Lower leg skin (tissue), 4 donors: ENCODE data around the gene MBLAC1. TPM values are rescaled to one million over a fixed set of nuclear protein-coding genes. Genes with fewer than 3 reads are reported as not detected.
A peak's percentile ranks its signal among the peaks of the same experiment; 100 is the strongest.

Experiments used
- DNase-seq, 2 donors: peaks; one replicate each; pipeline ENCODE4 v3.0.0-alpha.2; 2019; ENCODE audit warnings: low spot score in 2 of 2
- H3K4me3 ChIP-seq: fragments of 200-600 bp; sonication (generic); 2 replicates; pipeline ENCODE4 v1.5.1; 2017; ENCODE audit warnings: mild to moderate bottlenecking, low read depth; ENCODE audit not compliant: poor library complexity, severe bottlenecking
- POLR2A ChIP-seq, 2 donors: fragments of 450-650 bp; IDR thresholded peaks; one replicate each; pipeline ENCODE4 v1.6.1; 2016 to 2017; ENCODE audit warnings: antibody characterized with exemption in 2 of 2, mild to moderate bottlenecking in 1 of 2, moderate library complexity in 1 of 2
- WGBS, 2 donors: methylation state at CpG; one replicate each; pipeline ENCODE4 v1.1.5; 2018; 5-methylcytosine and 5-hydroxymethylcytosine counted together
- intact Hi-C: fragments of 100-400 bp; cut with DNase I; formaldehyde crosslinking; loops from one replicate; pipeline ENCODE4 v1.15.0; 2023; ENCODE audit warnings: low total_unique reads
- microRNA counts, 2 donors: library from miRNA; unstranded; fragments of <30 nt; microRNA quantifications; one replicate each; lab custom pipeline; 2016
- microRNA-seq, 2 donors: library from miRNA; unstranded; fragments of <30 nt; microRNA quantifications; one replicate each; pipeline ENCODE4, GENCODE V29; 2016; ENCODE audit warnings: borderline replicate concordance in 2 of 2, borderline number of aligned reads in 1 of 2
- total RNA-seq, 4 donors: library from RNA; depleted of rRNA; stranded (reverse); fragments of >200 nt; gene quantifications; one replicate each; pipeline ENCODE4 v1.1.0, GENCODE V29; 2016
- TF ChIP-seq, protein P1 (sequence below), 3 donors: fragments of 450-650 bp; IDR thresholded peaks; one replicate each; pipeline ENCODE4 v1.5.1; 2016; ENCODE audit warnings: antibody characterized with exemption in 3 of 3, mild to moderate bottlenecking in 3 of 3, moderate library complexity in 2 of 3

MBLAC1 gene
- total RNA-seq, 4 donors from 2014 or later = 1.6 to 8.7 (median 6.0) TPM

DNA sequence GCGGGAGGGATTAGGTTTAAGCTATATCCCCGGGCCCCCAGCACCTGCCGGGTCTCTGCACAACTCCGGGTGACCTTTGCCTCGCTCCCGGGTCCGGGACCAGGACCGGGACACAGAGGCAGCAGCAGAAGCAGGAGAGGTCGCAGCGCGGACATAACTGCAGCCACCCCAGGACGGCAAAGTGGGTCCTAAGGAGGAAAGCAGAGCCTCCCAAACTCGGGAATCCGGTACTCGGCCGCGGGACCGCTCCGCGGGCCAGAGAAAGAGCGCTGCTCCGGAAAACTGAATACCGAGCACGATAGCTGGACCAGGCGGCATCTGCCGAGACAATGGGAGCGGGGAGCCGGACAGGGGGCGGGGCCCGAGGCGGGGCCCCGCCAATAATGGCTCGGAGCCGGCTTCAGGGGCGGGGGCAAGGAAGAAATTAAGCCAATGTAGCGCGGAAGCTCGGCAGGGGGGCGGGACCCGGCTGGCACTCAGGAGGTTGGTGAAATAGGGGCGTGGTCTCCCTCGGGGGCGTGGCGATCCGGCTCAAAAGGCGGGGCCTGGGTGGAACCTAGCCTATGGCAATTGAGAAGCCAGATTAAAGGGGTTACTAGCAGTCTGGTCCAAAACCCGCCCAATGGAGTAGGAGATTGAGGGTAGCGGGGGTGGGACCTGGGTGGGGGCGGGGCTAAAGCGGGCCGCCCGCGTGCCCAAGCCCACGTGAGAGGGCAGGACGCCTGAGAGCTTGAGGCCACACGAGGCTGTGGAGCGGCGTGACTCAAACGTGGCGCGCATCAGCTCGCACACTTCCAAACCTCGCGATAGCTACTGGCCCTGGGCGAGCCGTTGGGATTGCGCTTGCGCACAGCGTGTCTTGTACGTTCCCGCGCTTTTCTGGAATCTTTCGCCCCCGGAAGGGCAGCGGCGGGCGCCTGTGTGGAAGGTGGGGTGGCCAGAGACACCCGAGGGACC is 50.6 kb downstream of the MBLAC1 start, which contains the start of the genes GPC2 and STAG3:
TSS of gene GPC2 (minus strand) at position 337 of the 957 bp plus-strand sequence. CDS start at position 155, 182 bp downstream.
TSS of gene STAG3 (plus strand) at position 874 of the 957 bp plus-strand sequence. CDS start 2,639 bp downstream, outside the sequence.
- 2 to 4% methylated on average over 48 to 65 of the region's 78 CpGs for WGBS, 2 donors
- TF ChIP-seq, protein P1, sequence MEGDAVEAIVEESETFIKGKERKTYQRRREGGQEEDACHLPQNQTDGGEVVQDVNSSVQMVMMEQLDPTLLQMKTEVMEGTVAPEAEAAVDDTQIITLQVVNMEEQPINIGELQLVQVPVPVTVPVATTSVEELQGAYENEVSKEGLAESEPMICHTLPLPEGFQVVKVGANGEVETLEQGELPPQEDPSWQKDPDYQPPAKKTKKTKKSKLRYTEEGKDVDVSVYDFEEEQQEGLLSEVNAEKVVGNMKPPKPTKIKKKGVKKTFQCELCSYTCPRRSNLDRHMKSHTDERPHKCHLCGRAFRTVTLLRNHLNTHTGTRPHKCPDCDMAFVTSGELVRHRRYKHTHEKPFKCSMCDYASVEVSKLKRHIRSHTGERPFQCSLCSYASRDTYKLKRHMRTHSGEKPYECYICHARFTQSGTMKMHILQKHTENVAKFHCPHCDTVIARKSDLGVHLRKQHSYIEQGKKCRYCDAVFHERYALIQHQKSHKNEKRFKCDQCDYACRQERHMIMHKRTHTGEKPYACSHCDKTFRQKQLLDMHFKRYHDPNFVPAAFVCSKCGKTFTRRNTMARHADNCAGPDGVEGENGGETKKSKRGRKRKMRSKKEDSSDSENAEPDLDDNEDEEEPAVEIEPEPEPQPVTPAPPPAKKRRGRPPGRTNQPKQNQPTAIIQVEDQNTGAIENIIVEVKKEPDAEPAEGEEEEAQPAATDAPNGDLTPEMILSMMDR (IDR thresholded peaks at IDR 0.05) = no peak
- no peak for TF ChIP-seq POLR2A (IDR thresholded peaks at IDR 0.05)
- H3K4me3 ChIP-seq = peak within 1 kb of the TSS; percentile 15
- DNase-seq = peak; percentile 95 to 98
- intact Hi-C loops = no loop called here

MicroRNAs within 50 kb of the gene (microRNA counts, 767-probe panel; counts per million panel counts)
- microRNA hsa-miR-106b-5p (lab: Ali Mortazavi, UCI) = 0 to 358 counts per million in 2 donors
- microRNA hsa-miR-25-3p (lab: Ali Mortazavi, UCI) = 9,387 to 10,601 counts per million in 2 donors
- 358 to 9,371 counts per million in 2 donors for microRNA hsa-miR-93-5p (lab: Ali Mortazavi, UCI)

Small RNA genes within 50 kb of the gene (microRNA-seq; reads per million reads assigned to microRNA genes)
- gene MIR106B = 1,288 to 1,431 reads per million in 2 donors
- gene MIR25 = 315 to 382 reads per million in 2 donors
- 0 reads per million in 2 donors for gene MIR4658
- gene MIR93 = 1,854 to 2,253 reads per million in 2 donors

Other genes with a start within 250 kb of the MBLAC1 start
- under 1 TPM in 1 of 4 donors, not detected in 3; 0.32 TPM for gene OR2AE1, start 249.9 kb upstream of the MBLAC1 start, total RNA-seq
- 10 to 100 TPM; 48.4 to 60.0 (median 57.9) TPM for gene TRIM4, start 207.4 kb upstream of the MBLAC1 start, total RNA-seq
- gene GJC3, start 197.3 kb upstream of the MBLAC1 start, total RNA-seq = 1 to 10 TPM in 3 of 4 donors, under 1 TPM in 1; 0.25 to 3.4 (median 1.5) TPM
- 1,000 to 10,000 TPM in 2 of 4 donors, 100 to 1,000 TPM in 2; 519 to 1,357 (median 824) TPM for gene AZGP1, start 150.9 kb upstream of the MBLAC1 start, total RNA-seq
- 10 to 100 TPM; 35.0 to 65.2 (median 50.4) TPM for gene ZKSCAN1, start 111.4 kb upstream of the MBLAC1 start, total RNA-seq
- 10 to 100 TPM; 13.2 to 25.5 (median 21.4) TPM for gene ZSCAN21, start 77.2 kb upstream of the MBLAC1 start, total RNA-seq
- 10 to 100 TPM; 16.4 to 25.9 (median 20.8) TPM for gene ZNF3, start 45.2 kb upstream of the MBLAC1 start, total RNA-seq
- gene COPS6, start 38.0 kb upstream of the MBLAC1 start, total RNA-seq = 10 to 100 TPM; 22.3 to 42.7 (median 30.0) TPM
- gene MCM7, start 25.6 kb upstream of the MBLAC1 start, total RNA-seq = 10 to 100 TPM; 41.5 to 52.2 (median 50.4) TPM
- gene AP4M1, start 25.3 kb upstream of the MBLAC1 start, total RNA-seq = 10 to 100 TPM; 18.6 to 24.6 (median 21.0) TPM
- 10 to 100 TPM; 37.1 to 74.3 (median 42.1) TPM for gene TAF6, start 7.6 kb upstream of the MBLAC1 start, total RNA-seq
- 1 to 10 TPM; 3.8 to 8.4 (median 6.5) TPM for gene CNPY4, start 7.3 kb upstream of the MBLAC1 start, total RNA-seq
- gene LAMTOR4, start 22.0 kb downstream of the MBLAC1 start, total RNA-seq = 100 to 1,000 TPM; 601 to 803 (median 717) TPM
- 10 to 100 TPM; 20.8 to 46.5 (median 25.2) TPM for gene TRAPPC14, start 31.8 kb downstream of the MBLAC1 start, total RNA-seq
- gene GAL3ST4, start 41.6 kb downstream of the MBLAC1 start, total RNA-seq = 10 to 100 TPM; 25.3 to 36.1 (median 27.2) TPM
- gene GPC2, start 50.4 kb downstream of the MBLAC1 start, total RNA-seq = 10 to 100 TPM in 3 of 4 donors, 1 to 10 TPM in 1; 7.3 to 27.4 (median 11.8) TPM
- gene STAG3, start 51.0 kb downstream of the MBLAC1 start, total RNA-seq = 1 to 10 TPM in 2 of 4 donors, under 1 TPM in 2; 0.34 to 1.8 (median 1.0) TPM
- under 1 TPM in 2 of 4 donors, not detected in 2; 0.13 to 0.51 TPM for gene PVRIG, start 93.0 kb downstream of the MBLAC1 start, total RNA-seq
- not detected for gene SPDYE3, start 180.7 kb downstream of the MBLAC1 start, total RNA-seq
- 10 to 100 TPM; 33.3 to 86.8 (median 47.3) TPM for gene PILRB, start 231.2 kb downstream of the MBLAC1 start, total RNA-seq
- gene PILRA, start 246.5 kb downstream of the MBLAC1 start, total RNA-seq = 1 to 10 TPM; 2.2 to 4.6 (median 3.4) TPM